GM12878 (cell line): Measurements from ENCODE around the gene MAGI1.

Experiments used
- BRCA1 ChIP-seq: IDR thresholded peaks from 2 replicates; pipeline ENCODE4 v1.6.1; 2011; ENCODE audit warnings: low read depth, low read length, improper control_type of control experiment
- CREB1 ChIP-seq: IDR thresholded peaks from 2 replicates; pipeline ENCODE4 v1.6.1; 2012; ENCODE audit warnings: low read depth, mild to moderate bottlenecking, inconsistent platforms
- JUND ChIP-seq: IDR thresholded peaks from 2 replicates; pipeline ENCODE4 v1.6.1; 2012; ENCODE audit warnings: low read depth, mild to moderate bottlenecking, low read length, improper control_type of control experiment, moderate library complexity
- TAF1 ChIP-seq: IDR thresholded peaks from 2 replicates; pipeline ENCODE4 v1.6.1; 2011; ENCODE audit warnings: mild to moderate bottlenecking, low read depth, low read length, borderline replicate concordance
- TF ChIP-seq, protein P1 (sequence below), 3 experiments: IDR thresholded peaks in 2 of 3; conservative IDR thresholded peaks in 1 of 3; 2 replicates each; pipeline ENCODE4 v1.5.1; 2011; ENCODE audit warnings: low read depth in 3 of 3, low read length in 3 of 3, mild to moderate bottlenecking in 3 of 3, control low read depth in 2 of 3, moderate library complexity in 2 of 3, inconsistent platforms in 1 of 3, mixed read lengths in 1 of 3; ENCODE audit not compliant: control insufficient read depth in 2 of 3, insufficient read depth in 1 of 3; ENCODE audit errors: extremely low read depth in 1 of 3
- TF ChIP-seq, protein P2 (sequence below): fragments of 450-650 bp; IDR thresholded peaks from 2 replicates; pipeline ENCODE4 v1.6.1; 2016; ENCODE audit warnings: mild to moderate bottlenecking
- TF ChIP-seq, protein P3 (sequence below): IDR thresholded peaks from 2 replicates; pipeline ENCODE4 v1.6.1; 2012; ENCODE audit warnings: low read depth, low read length, improper control_type of control experiment

DNA sequence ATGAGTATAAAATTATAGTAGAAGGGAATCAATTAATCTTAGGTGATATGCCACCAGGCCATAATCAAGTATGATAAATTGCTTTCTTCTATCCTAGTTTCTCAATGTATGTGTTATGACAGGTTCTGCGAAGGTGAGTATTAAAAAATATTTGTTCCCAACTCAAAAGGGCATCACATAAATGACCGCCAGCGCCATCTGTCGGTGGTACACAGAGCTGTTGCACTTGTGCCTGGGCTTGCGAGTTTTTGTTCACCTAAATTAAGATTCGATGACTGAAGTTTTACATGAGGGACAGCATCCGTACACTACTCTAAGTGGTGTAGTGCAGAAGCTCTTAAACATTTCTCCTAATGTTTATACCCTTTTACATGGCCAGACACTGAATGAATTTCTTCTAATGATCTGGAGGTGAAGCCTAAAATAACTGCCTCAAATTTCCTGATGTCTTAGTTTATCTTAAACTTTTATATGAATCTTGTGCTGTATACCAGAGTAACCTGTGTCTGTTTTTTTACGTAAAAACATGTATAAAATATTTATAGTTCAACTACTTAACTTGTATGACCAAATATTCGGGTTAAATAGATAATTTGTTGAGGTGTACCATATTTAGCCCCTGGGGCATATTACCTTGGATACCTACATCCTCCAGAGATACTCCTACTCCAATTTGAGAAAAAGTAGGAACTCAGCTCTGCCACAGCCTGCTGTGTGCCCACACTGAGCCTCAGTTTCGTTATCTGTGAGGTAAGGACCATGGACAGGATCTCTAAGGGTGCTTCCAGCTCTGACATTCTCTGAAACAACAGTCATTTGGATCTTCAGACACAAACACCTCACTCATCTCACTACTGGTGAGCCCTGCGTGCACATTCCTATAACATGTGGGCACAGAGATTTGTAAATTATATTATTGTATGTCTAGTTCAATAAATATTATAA, 365.6 kb downstream of the MAGI1 start:
- no peak for TF ChIP-seq CREB1
- TF ChIP-seq, protein P1, sequence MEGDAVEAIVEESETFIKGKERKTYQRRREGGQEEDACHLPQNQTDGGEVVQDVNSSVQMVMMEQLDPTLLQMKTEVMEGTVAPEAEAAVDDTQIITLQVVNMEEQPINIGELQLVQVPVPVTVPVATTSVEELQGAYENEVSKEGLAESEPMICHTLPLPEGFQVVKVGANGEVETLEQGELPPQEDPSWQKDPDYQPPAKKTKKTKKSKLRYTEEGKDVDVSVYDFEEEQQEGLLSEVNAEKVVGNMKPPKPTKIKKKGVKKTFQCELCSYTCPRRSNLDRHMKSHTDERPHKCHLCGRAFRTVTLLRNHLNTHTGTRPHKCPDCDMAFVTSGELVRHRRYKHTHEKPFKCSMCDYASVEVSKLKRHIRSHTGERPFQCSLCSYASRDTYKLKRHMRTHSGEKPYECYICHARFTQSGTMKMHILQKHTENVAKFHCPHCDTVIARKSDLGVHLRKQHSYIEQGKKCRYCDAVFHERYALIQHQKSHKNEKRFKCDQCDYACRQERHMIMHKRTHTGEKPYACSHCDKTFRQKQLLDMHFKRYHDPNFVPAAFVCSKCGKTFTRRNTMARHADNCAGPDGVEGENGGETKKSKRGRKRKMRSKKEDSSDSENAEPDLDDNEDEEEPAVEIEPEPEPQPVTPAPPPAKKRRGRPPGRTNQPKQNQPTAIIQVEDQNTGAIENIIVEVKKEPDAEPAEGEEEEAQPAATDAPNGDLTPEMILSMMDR (IDR thresholded peaks at IDR 0.05 in 2 of 3, conservative IDR thresholded peaks at IDR 0.05 in 1 of 3; ENCODE audit: control insufficient read depth in 2 of 3, extremely low read depth in 1 of 3, insufficient read depth in 1 of 3, low read depth in 3 of 3, low read length in 3 of 3), result peak; percentile 59 to 76 (median 76)
- TF ChIP-seq, protein P2, sequence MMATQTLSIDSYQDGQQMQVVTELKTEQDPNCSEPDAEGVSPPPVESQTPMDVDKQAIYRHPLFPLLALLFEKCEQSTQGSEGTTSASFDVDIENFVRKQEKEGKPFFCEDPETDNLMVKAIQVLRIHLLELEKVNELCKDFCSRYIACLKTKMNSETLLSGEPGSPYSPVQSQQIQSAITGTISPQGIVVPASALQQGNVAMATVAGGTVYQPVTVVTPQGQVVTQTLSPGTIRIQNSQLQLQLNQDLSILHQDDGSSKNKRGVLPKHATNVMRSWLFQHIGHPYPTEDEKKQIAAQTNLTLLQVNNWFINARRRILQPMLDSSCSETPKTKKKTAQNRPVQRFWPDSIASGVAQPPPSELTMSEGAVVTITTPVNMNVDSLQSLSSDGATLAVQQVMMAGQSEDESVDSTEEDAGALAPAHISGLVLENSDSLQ, result no peak
- TF ChIP-seq TAF1, result no peak
- no peak for TF ChIP-seq BRCA1
- TF ChIP-seq, protein P3, sequence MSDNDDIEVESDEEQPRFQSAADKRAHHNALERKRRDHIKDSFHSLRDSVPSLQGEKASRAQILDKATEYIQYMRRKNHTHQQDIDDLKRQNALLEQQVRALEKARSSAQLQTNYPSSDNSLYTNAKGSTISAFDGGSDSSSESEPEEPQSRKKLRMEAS, result no peak
- TF ChIP-seq JUND, result no peak
